ENCODE measurements around the gene CCDC13. TPM values are rescaled to one million over a fixed set of nuclear protein-coding genes. Genes with fewer than 3 reads are reported as not detected.

The CCDC13 gene
- total RNA-seq, 1 donor from 2014 or later = 1.0 TPM

DNA sequence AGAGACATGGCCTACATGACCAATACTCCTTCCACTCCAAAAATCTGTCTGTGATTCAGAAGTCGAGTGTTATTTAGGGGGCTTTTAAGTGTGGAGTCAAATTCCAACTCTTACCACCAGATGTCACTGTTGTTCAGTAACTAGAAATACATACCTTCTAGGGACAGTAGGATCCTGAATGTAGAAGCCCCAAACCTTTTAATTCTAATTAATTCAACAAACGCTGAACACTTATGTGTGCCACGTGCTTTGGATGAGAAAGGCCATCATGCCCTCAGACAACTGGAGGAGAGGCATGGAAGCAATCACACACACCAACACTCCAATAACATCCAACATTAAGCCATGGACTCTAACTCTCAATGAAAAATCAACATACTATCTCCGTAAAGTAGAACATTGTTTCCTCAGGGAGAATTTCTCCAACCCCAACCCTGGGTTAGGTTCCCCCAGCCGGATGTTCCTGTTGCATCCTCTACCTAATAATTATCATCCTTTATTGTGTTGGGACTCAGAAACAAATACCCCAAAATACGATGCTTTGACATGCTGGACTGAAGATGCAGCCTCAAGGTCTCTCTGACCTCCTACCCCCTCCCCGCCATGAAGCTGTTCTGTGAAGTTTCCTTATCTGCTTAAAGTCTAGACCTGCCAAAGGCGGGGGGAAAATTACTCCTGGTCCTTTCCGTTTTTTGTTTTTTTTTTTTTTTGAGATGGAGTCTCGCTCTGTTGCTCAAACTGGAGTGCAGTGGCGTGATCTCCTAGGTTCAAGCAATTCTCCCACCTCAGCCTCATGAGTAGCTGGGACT lies 8.0 kb upstream of the CCDC13 start:
- H3K4me1 Mint-ChIP-seq (ENCODE audit: low read depth, unreplicated experiment) = peaks cover 3% of the 10 kb centered on the region
- peak; percentile 87 for TF ChIP-seq CTCF (IDR thresholded peaks at IDR 0.05; ENCODE audit: partially characterized antibody, unreplicated experiment)
- no peaks in the 10 kb centered on the region for H3K27me3 Mint-ChIP-seq (ENCODE audit: unreplicated experiment)
- H3K4me3 Mint-ChIP-seq (ENCODE audit: unreplicated experiment) = no peak overlapping the region
- H3K27ac Mint-ChIP-seq (ENCODE audit: unreplicated experiment) = peak overlapping the region; percentile 43
- DNase-seq = no peak
- no peaks in the 10 kb centered on the region for H3K9me3 Mint-ChIP-seq (ENCODE audit: unreplicated experiment)
- no peaks in the 10 kb centered on the region for H3K36me3 Mint-ChIP-seq (ENCODE audit: unreplicated experiment)

- H3K4me1 Mint-ChIP-seq (ENCODE audit: low read depth, unreplicated experiment) = peaks cover 3% of the 10 kb centered on the region
- TF ChIP-seq CTCF (IDR thresholded peaks at IDR 0.05; ENCODE audit: partially characterized antibody, unreplicated experiment) = no peak
- no peaks in the 10 kb centered on the region for H3K27me3 Mint-ChIP-seq (ENCODE audit: unreplicated experiment)
These were observed 7.3 kb upstream of the CCDC13 start for GRCh38 chr3:42780398-42780797.

GRCh38 chr3:42778644-42779043 lies 5.6 kb upstream of the CCDC13 start:
- H3K4me1 Mint-ChIP-seq (ENCODE audit: low read depth, unreplicated experiment) = peaks cover 3% of the 10 kb centered on the region
- H3K4me3 Mint-ChIP-seq (ENCODE audit: unreplicated experiment) = no peak overlapping the region
- TF ChIP-seq CTCF (IDR thresholded peaks at IDR 0.05; ENCODE audit: partially characterized antibody, unreplicated experiment) = no peak
- H3K9me3 Mint-ChIP-seq (ENCODE audit: unreplicated experiment) = no peaks in the 10 kb centered on the region
- no peak overlapping the region for H3K27ac Mint-ChIP-seq (ENCODE audit: unreplicated experiment)
- H3K27me3 Mint-ChIP-seq (ENCODE audit: unreplicated experiment) = no peaks in the 10 kb centered on the region
- no peaks in the 10 kb centered on the region for H3K36me3 Mint-ChIP-seq (ENCODE audit: unreplicated experiment)
- DNase-seq = no peak

More at GRCh38 chr3:42780398-42780797, 7.3 kb upstream of the CCDC13 start:
- Mint-ChIP-seq H3K36me3 (ENCODE audit: unreplicated experiment) (no peaks in the 10 kb centered on the region), H3K9me3 (ENCODE audit: unreplicated experiment) (no peaks in the 10 kb centered on the region), H3K27ac (ENCODE audit: unreplicated experiment) (no peak overlapping the region), H3K4me3 (ENCODE audit: unreplicated experiment) (no peak overlapping the region)
- DNase-seq = no peak

DNA sequence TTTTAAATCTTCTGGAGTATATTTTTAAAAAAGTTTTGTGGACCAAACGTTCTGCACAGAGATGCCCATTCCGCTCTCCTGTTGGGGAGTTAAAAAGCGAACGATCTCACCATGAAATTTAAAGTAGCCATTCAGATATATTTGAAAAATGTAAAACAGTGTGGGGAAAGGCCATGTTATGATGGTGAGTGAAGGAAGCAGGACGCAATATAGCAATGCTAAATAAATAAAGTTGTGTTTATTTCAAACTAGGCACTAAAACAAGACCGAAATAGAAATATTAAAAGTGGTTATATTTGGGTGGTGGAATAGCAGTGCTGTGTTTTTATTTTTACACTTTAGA lies 327 bp upstream of the CCDC13 start:
- Mint-ChIP-seq H3K27ac (ENCODE audit: unreplicated experiment) (peak overlapping the region; percentile 86), H3K27me3 (ENCODE audit: unreplicated experiment) (no peaks in the 10 kb centered on the region), H3K4me3 (ENCODE audit: unreplicated experiment) (peak overlapping the region; percentile 90), H3K36me3 (ENCODE audit: unreplicated experiment) (peaks cover 6% of the 10 kb centered on the region), H3K4me1 (ENCODE audit: low read depth, unreplicated experiment) (no peaks in the 10 kb centered on the region), H3K9me3 (ENCODE audit: unreplicated experiment) (peaks cover 4% of the 10 kb centered on the region)
- no peak for DNase-seq
- no peak for TF ChIP-seq CTCF (IDR thresholded peaks at IDR 0.05; ENCODE audit: partially characterized antibody, unreplicated experiment)

- DNase-seq = no peak
- peaks cover 4% of the 10 kb centered on the region for H3K9me3 Mint-ChIP-seq (ENCODE audit: unreplicated experiment)
- H3K36me3 Mint-ChIP-seq (ENCODE audit: unreplicated experiment) = peaks cover 6% of the 10 kb centered on the region
- no peak for TF ChIP-seq CTCF (IDR thresholded peaks at IDR 0.05; ENCODE audit: partially characterized antibody, unreplicated experiment)
- no peak overlapping the region for H3K27ac Mint-ChIP-seq (ENCODE audit: unreplicated experiment)
- H3K27me3 Mint-ChIP-seq (ENCODE audit: unreplicated experiment) = no peaks in the 10 kb centered on the region
- H3K4me3 Mint-ChIP-seq (ENCODE audit: unreplicated experiment) = no peak overlapping the region
- H3K4me1 Mint-ChIP-seq (ENCODE audit: low read depth, unreplicated experiment) = no peaks in the 10 kb centered on the region
These were observed 1.8 kb downstream of the CCDC13 start for GRCh38 chr3:42771271-42771670.
